Suprapubic skin (tissue), 4 donors: ENCODE measurements around the gene FAM171A2. TPM values are rescaled to one million over a fixed set of nuclear protein-coding genes. Genes with fewer than 3 reads are reported as not detected.

Experiments used
- DNase-seq, 2 donors: peaks; one replicate each; pipeline ENCODE4 v3.0.0-alpha.2; 2019; ENCODE audit warnings: low spot score in 2 of 2
- H3K27ac ChIP-seq: fragments of 200-600 bp; sonication (generic); one replicate; pipeline ENCODE4 v1.5.1; 2019
- H3K27me3 ChIP-seq: fragments of 200-600 bp; sonication (generic); one replicate; pipeline ENCODE4 v1.5.1; 2019
- H3K36me3 ChIP-seq: fragments of 200-600 bp; sonication (generic); one replicate; pipeline ENCODE4 v1.5.1; 2019
- H3K4me1 ChIP-seq: fragments of 200-600 bp; sonication (generic); one replicate; pipeline ENCODE4 v1.5.1; 2019
- H3K4me3 ChIP-seq: fragments of 200-600 bp; sonication (generic); one replicate; pipeline ENCODE4 v1.5.1; 2019; ENCODE audit warnings: mild to moderate bottlenecking
- H3K9me3 ChIP-seq: fragments of 200-600 bp; sonication (generic); one replicate; pipeline ENCODE4 v1.5.1; 2019
- CTCF ChIP-seq, 2 donors: fragments of 200-600 bp in 1 of 2; fragments of 450-650 bp in 1 of 2; sonication (generic) in 1 of 2; IDR thresholded peaks; one replicate each; pipeline ENCODE4 v1.5.1; 2016 to 2019; ENCODE audit warnings: antibody characterized with exemption in 2 of 2, mild to moderate bottlenecking in 1 of 2, moderate library complexity in 1 of 2
- EP300 ChIP-seq: sonication (generic); formaldehyde crosslinking; IDR thresholded peaks from one replicate; pipeline ENCODE4 v1.6.1; 2017; ENCODE audit warnings: antibody characterized with exemption
- POLR2A ChIP-seq, 2 donors: fragments of 450-650 bp; IDR thresholded peaks; one replicate each; pipeline ENCODE4 v1.6.1; 2017; ENCODE audit warnings: antibody characterized with exemption in 2 of 2, mild to moderate bottlenecking in 2 of 2, moderate library complexity in 2 of 2
- POLR2AphosphoS5 ChIP-seq, 3 donors: sonication (generic); formaldehyde crosslinking; IDR thresholded peaks; one replicate each; pipeline ENCODE4 v1.6.1; 2017; ENCODE audit warnings: antibody characterized with exemption in 3 of 3
- WGBS: methylation state at CpG from one replicate; pipeline ENCODE4 v1.1.5; 2018; 5-methylcytosine and 5-hydroxymethylcytosine counted together
- total RNA-seq, 4 donors: library from RNA; depleted of rRNA; stranded (reverse); fragments of >200 nt; gene quantifications; one replicate each; pipeline ENCODE4 v1.1.0, GENCODE V29; 2016

The FAM171A2 gene
- total RNA-seq, 4 donors from 2014 or later = 1.2 to 2.6 (median 1.5) TPM

DNA sequence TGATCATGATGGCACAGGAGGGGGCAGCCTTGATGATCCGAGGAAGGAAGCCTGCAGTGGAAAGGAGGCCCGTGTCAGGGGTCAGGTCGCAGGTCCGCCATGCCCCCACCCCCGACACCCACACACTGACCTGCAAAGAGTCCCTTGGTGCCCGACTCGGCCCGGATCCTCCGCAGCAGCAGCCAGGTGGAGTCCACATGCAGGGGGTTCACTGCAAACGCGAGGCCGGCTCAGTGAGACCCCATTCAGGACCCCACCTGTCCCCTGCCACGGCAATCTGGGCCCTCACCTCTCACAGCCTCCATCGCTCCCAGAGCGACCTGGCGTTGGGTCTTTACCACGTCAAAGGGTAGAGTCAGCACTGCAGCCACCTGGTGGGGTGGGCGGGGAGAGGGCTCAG is 43.6 kb downstream of the FAM171A2 start:
- Histone ChIP-seq H3K27me3 (peaks cover 24% of the 10 kb centered on the region), H3K36me3 (peaks cover 39% of the 10 kb centered on the region), H3K9me3 (no peaks in the 10 kb centered on the region), H3K27ac (no peak overlapping the region), H3K4me3 (no peak overlapping the region), H3K4me1 (peaks cover 36% of the 10 kb centered on the region)
- DNase-seq = no peak
- TF ChIP-seq POLR2A (IDR thresholded peaks at IDR 0.05) (no peak), EP300 (no peak), POLR2AphosphoS5 (IDR thresholded peaks at IDR 0.05) (no peak), CTCF (IDR thresholded peaks at IDR 0.05) (no peak)
- 85% methylated on average over 4 of the region's 18 CpGs for WGBS

DNA sequence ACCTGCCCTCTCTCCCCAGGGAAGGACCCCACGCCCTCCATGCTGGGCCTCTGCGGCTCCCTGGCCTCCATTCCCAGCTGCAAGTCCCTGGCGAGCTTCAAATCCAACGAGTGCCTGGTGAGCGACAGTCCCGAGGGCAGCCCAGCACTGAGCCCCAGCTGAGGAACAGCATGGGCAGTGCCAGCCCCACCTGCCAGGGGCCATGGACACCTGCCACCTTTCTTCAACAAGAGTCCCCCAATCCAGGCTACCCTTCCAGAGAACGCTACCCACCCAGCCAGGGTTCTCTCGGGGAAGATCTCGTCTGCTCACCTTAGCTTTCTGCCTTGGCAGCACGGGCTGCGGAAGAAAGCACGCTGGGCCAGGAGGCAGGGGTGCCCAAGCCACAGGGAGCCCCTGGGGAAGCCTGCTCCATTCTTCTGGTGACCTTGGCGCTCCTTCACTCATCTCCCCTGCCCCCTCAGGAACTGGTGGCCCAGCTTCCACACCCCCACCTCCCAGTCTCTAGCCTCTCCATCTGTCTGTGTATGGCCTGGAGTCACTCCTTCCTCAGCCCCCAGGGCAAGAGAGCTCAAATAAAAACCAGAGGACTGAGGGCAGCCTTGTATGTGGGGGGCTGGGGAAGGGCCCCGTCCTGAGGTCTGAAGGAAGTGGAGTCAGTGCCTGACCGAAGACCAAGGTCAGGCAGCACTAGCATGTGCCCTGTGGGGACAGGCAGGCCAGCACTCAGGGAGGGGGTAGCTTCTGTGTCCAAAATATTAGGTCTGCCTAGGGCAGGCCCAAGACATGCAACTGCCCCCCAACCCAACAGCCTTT is 45.4 kb downstream of the FAM171A2 start:
- no peaks in the 10 kb centered on the region for H3K9me3 ChIP-seq
- peaks cover 30% of the 10 kb centered on the region for H3K4me1 ChIP-seq
- H3K27me3 ChIP-seq = peaks cover 40% of the 10 kb centered on the region
- TF ChIP-seq CTCF (IDR thresholded peaks at IDR 0.05) (no peak), POLR2AphosphoS5 (IDR thresholded peaks at IDR 0.05) (no peak), POLR2A (IDR thresholded peaks at IDR 0.05) (no peak), EP300 (no peak)
- no peak overlapping the region for H3K27ac ChIP-seq
- WGBS = 81% methylated on average over 9 of the region's 15 CpGs
- peaks cover 39% of the 10 kb centered on the region for H3K36me3 ChIP-seq
- no peak for DNase-seq
- no peak overlapping the region for H3K4me3 ChIP-seq

DNA sequence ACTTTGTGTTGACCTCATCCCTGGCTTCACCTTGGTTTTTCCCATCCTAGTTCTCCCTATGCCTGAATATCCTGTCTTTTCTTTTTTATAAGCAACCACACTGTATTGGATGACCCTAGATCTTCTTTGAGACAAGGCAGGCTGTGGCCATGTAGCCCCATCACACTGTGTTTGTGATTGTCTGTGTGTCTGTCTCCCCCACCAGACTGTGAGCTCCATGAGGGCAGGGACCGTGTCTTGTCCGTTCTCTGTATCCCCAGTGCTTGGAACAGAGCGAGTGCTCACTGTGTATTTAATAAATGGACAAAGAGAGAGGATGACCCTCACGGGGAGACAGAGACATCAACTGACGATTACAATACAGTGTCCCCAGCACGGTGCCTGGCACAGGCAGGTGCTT is 46.1 kb downstream of the FAM171A2 start:
- Histone ChIP-seq H3K4me3 (no peak overlapping the region), H3K36me3 (peaks cover 39% of the 10 kb centered on the region), H3K27me3 (peaks cover 46% of the 10 kb centered on the region), H3K27ac (no peak overlapping the region), H3K4me1 (peaks cover 24% of the 10 kb centered on the region), H3K9me3 (no peaks in the 10 kb centered on the region)
- TF ChIP-seq POLR2A (IDR thresholded peaks at IDR 0.05) = no peak
- no peak for TF ChIP-seq POLR2AphosphoS5 (IDR thresholded peaks at IDR 0.05)
- TF ChIP-seq EP300 = no peak
- no peak for TF ChIP-seq CTCF (IDR thresholded peaks at IDR 0.05)
- WGBS = 96% methylated on average over 5 of the region's 6 CpGs
- no peak for DNase-seq

DNA sequence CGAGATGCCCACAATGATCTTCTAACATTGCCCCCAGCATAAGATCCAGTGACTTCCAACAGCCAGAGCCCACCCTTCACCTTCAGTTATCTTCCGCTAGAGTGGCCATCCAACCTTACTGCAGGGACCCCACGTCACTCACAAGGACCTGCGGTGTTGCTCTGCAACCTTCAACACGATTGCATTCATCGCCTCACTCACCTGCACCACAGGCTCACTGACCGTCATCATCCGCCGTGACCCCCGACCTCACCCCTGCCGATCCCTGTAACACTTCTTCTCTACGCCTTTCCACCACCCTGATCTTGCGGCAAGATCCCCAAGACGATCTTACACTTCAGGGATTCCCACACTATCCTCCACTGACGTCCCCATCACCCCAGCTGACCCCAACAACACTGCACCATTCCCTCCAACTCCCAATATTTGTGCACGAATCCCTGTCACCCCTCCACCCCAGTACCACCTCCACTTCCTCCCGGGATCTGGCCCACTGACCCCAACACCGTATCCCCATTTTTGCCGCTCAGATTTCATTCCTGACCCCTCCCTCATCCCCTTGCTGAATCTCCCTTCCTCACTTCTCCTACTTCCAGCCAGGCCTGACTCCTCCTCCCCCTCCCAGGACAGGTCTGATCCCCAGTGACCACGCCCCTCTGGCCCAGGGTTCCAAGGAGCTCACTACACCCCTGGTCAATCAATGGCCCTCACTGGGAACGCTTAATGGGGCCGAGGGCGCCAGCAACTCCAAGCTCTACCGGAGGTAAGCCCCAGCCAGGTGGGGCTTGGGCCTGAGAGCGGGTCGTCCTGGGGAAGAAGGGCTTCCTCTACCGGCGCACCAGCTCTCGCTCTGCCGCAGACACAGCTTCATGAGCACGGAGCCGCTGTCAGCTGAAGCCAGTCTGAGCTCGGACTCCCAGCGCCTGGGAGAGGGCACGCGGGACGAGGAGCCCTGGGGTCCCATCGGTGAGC is 47.6 kb downstream of the FAM171A2 start:
- 7% methylated on average over 31 of the region's 38 CpGs for WGBS
- peaks cover 52% of the 10 kb centered on the region for H3K27me3 ChIP-seq

More for the DNA sequence above, 47.6 kb downstream of the FAM171A2 start:
- no peak for DNase-seq
- TF ChIP-seq POLR2A (IDR thresholded peaks at IDR 0.05) (no peak), EP300 (no peak), CTCF (IDR thresholded peaks at IDR 0.05) (no peak), POLR2AphosphoS5 (IDR thresholded peaks at IDR 0.05) (no peak)
- H3K36me3 ChIP-seq = peaks cover 24% of the 10 kb centered on the region
- peak overlapping the region; percentile 38 for H3K4me3 ChIP-seq
- no peaks in the 10 kb centered on the region for H3K9me3 ChIP-seq
- H3K4me1 ChIP-seq = peaks cover 24% of the 10 kb centered on the region
- H3K27ac ChIP-seq = no peak overlapping the region
